Measurements from ENCODE around the gene SLC26A3.

SLC26A3 gene

GRCh38 chr7:107816011-107816566 is 13.1 kb upstream of the SLC26A3 start:
- peak; percentile 6 for DNase-seq (ENCODE audit: low read depth, low spot score)

- DNase-seq (ENCODE audit: low read depth, low spot score): no peak
Measured at GRCh38 chr7:107815254-107815882, 12.3 kb upstream of the SLC26A3 start.

- DNase-seq (ENCODE audit: low read depth, low spot score): no peak
Measured at GRCh38 chr7:107813524-107813923, 10.5 kb upstream of the SLC26A3 start.

- DNase-seq (ENCODE audit: low read depth, low spot score): no peak
Measured at GRCh38 chr7:107811934-107812333, 8.9 kb upstream of the SLC26A3 start.

- no peak for DNase-seq (ENCODE audit: low read depth, low spot score)
Measured at GRCh38 chr7:107810626-107811025, 7.6 kb upstream of the SLC26A3 start.

GRCh38 chr7:107809179-107809578 is 6.2 kb upstream of the SLC26A3 start:
- no peak for DNase-seq (ENCODE audit: low read depth, low spot score)

GRCh38 chr7:107799647-107800264 is 3.3 kb downstream of the SLC26A3 start:
- no peak for DNase-seq (ENCODE audit: low read depth, low spot score)

GRCh38 chr7:107792364-107792763 is 10.7 kb downstream of the SLC26A3 start:
- DNase-seq (ENCODE audit: low read depth, low spot score): no peak

- no peak for DNase-seq (ENCODE audit: low read depth, low spot score)
Measured at GRCh38 chr7:107789647-107790046, 13.4 kb downstream of the SLC26A3 start.

GRCh38 chr7:107788662-107789061 is 14.4 kb downstream of the SLC26A3 start:
- no peak for DNase-seq (ENCODE audit: low read depth, low spot score)

GRCh38 chr7:107788216-107788615 is 14.8 kb downstream of the SLC26A3 start:
- no peak for DNase-seq (ENCODE audit: low read depth, low spot score)

GRCh38 chr7:107785926-107786325 is 17.1 kb downstream of the SLC26A3 start:
- no peak for DNase-seq (ENCODE audit: low read depth, low spot score)

- no peak for DNase-seq (ENCODE audit: low read depth, low spot score)
Measured at GRCh38 chr7:107785170-107785569, 17.9 kb downstream of the SLC26A3 start.

GRCh38 chr7:107783648-107784047 is 19.4 kb downstream of the SLC26A3 start:
- no peak for DNase-seq (ENCODE audit: low read depth, low spot score)

GRCh38 chr7:107782374-107782773 is 20.6 kb downstream of the SLC26A3 start:
- DNase-seq (ENCODE audit: low read depth, low spot score): no peak

- DNase-seq (ENCODE audit: low read depth, low spot score): no peak
Measured at GRCh38 chr7:107779647-107780099, 23.4 kb downstream of the SLC26A3 start.

- DNase-seq (ENCODE audit: low read depth, low spot score): no peak
Measured at GRCh38 chr7:107778283-107778682, 24.7 kb downstream of the SLC26A3 start.

- no peak for DNase-seq (ENCODE audit: low read depth, low spot score)
Measured at GRCh38 chr7:107777702-107778101, 25.3 kb downstream of the SLC26A3 start.

GRCh38 chr7:107773027-107773426 is 30.0 kb downstream of the SLC26A3 start:
- no peak for DNase-seq (ENCODE audit: low read depth, low spot score)

GRCh38 chr7:107768263-107768662 is 34.8 kb downstream of the SLC26A3 start:
- no peak for DNase-seq (ENCODE audit: low read depth, low spot score)

- DNase-seq (ENCODE audit: low read depth, low spot score): no peak
Measured at GRCh38 chr7:107767391-107767790, 35.6 kb downstream of the SLC26A3 start.

GRCh38 chr7:107758667-107759066 is 44.4 kb downstream of the SLC26A3 start:
- DNase-seq (ENCODE audit: low read depth, low spot score): no peak

GRCh38 chr7:107754642-107755041 is 48.4 kb downstream of the SLC26A3 start:
- DNase-seq (ENCODE audit: low read depth, low spot score): no peak
